ENCODE data around the gene ZNF529.
"Not testable (repeated sequence)": the region's sequence is repeated elsewhere in the genome, so short reads cannot be mapped to it uniquely, and the experiment has no call there.

The ZNF529 gene

GRCh38 chr19:36573020-36573894, at the start of gene ZNF529:
ZNF529 (minus strand) TSS chr19:36573292; CDS start chr19:36572346, 946 bp downstream.
- DNase-seq (ENCODE audit: low read depth, low spot score) = peak; percentile 61

- no peak for DNase-seq (ENCODE audit: low read depth, low spot score)
Measured at GRCh38 chr19:36605877-36606478, 32.9 kb upstream of the ZNF529 start.

GRCh38 chr19:36605101-36605876, 32.2 kb upstream of the ZNF529 start, which contains the start of gene ZNF382:
ZNF382 (plus strand) TSS chr19:36605313; CDS start chr19:36609915, 4,602 bp downstream.
- DNase-seq (ENCODE audit: low read depth, low spot score) = peak; percentile 73

GRCh38 chr19:36604656-36605100, 31.6 kb upstream of the ZNF529 start:
- DNase-seq (ENCODE audit: low read depth, low spot score) = peak; percentile 77

- DNase-seq (ENCODE audit: low read depth, low spot score) = not testable (repeated sequence)
Measured at GRCh38 chr19:36602681-36603080, 29.6 kb upstream of the ZNF529 start.

- no peak for DNase-seq (ENCODE audit: low read depth, low spot score)
Measured at GRCh38 chr19:36579255-36579654, 6.2 kb upstream of the ZNF529 start.

- DNase-seq (ENCODE audit: low read depth, low spot score) = no peak
Measured at GRCh38 chr19:36577271-36577996, 4.3 kb upstream of the ZNF529 start.

- DNase-seq (ENCODE audit: low read depth, low spot score) = no peak
Measured at GRCh38 chr19:36574741-36575140, 1.6 kb upstream of the ZNF529 start.

GRCh38 chr19:36573895-36574720, 1.0 kb upstream of the ZNF529 start:
- DNase-seq (ENCODE audit: low read depth, low spot score) = no peak

GRCh38 chr19:36572593-36573019, 486 bp downstream of the ZNF529 start:
- no peak for DNase-seq (ENCODE audit: low read depth, low spot score)

- no peak for DNase-seq (ENCODE audit: low read depth, low spot score)
Measured at GRCh38 chr19:36564391-36564790, 8.7 kb downstream of the ZNF529 start.

- no peak for DNase-seq (ENCODE audit: low read depth, low spot score)
Measured at GRCh38 chr19:36547001-36547732, 25.9 kb downstream of the ZNF529 start.

GRCh38 chr19:36528921-36529518, 44.1 kb downstream of the ZNF529 start:
- no peak for DNase-seq (ENCODE audit: low read depth, low spot score)

- peak; percentile 72 for DNase-seq (ENCODE audit: low read depth, low spot score)
Measured at GRCh38 chr19:36528194-36528920, 44.7 kb downstream of the ZNF529 start, which contains the start of gene ZNF260. ZNF260 (minus strand) TSS chr19:36528271; CDS start chr19:36515238, 13,033 bp downstream.

- no peak for DNase-seq (ENCODE audit: low read depth, low spot score)
Measured at GRCh38 chr19:36527873-36528193, 45.3 kb downstream of the ZNF529 start.

GRCh38 chr19:36527341-36527740, 45.8 kb downstream of the ZNF529 start:
- DNase-seq (ENCODE audit: low read depth, low spot score) = no peak

- DNase-seq (ENCODE audit: low read depth, low spot score) = no peak
Measured at GRCh38 chr19:36526581-36526980, 46.5 kb downstream of the ZNF529 start.

- DNase-seq (ENCODE audit: low read depth, low spot score) = no peak
Measured at GRCh38 chr19:36524617-36525016, 48.5 kb downstream of the ZNF529 start.
